Karpas-422 (cell line): Measurements from ENCODE around the gene PRLHR. TPM values are rescaled to one million over a fixed set of nuclear protein-coding genes. Genes with fewer than 3 reads are reported as not detected.

Experiments
- DNase-seq: peaks from one replicate; pipeline ENCODE4 v3.0.0-alpha.2; 2015
- H2AFZ ChIP-seq: fragments of 200-600 bp; sonication (generic); 2 replicates; pipeline ENCODE4 v1.6.1; 2014; ENCODE audit warnings: antibody characterized with exemption, low read length, mixed read lengths
- H3K27ac ChIP-seq: fragments of 200-600 bp; sonication (generic); 2 replicates; pipeline ENCODE4 v1.5.1; 2014; ENCODE audit warnings: mild to moderate bottlenecking, low read length, moderate library complexity
- H3K27me3 ChIP-seq: fragments of 200-600 bp; sonication (generic); 2 replicates; pipeline ENCODE4 v1.6.1; 2014; ENCODE audit warnings: low read length, mixed read lengths
- H3K36me3 ChIP-seq: fragments of 200-600 bp; sonication (generic); 2 replicates; pipeline ENCODE4 v1.6.1; 2014; ENCODE audit warnings: low read length, mixed read lengths; ENCODE audit not compliant: insufficient read depth
- H3K4me1 ChIP-seq: fragments of 200-600 bp; sonication (generic); 2 replicates; pipeline ENCODE4 v1.6.1; 2014; ENCODE audit warnings: mild to moderate bottlenecking, low read length, mixed read lengths
- H3K4me2 ChIP-seq: fragments of 200-600 bp; sonication (generic); 2 replicates; pipeline ENCODE4 v1.6.1; 2014; ENCODE audit warnings: low read length, low read depth, mild to moderate bottlenecking; ENCODE audit not compliant: poor library complexity, severe bottlenecking
- H3K4me3 ChIP-seq: fragments of 200-600 bp; sonication (generic); 2 replicates; pipeline ENCODE4 v1.5.1; 2014; ENCODE audit warnings: mild to moderate bottlenecking, antibody characterized with exemption, low read length, mixed read lengths
- H3K79me2 ChIP-seq: fragments of 200-600 bp; sonication (generic); 2 replicates; pipeline ENCODE4 v1.6.1; 2014; ENCODE audit warnings: mild to moderate bottlenecking, low read length, mixed read lengths
- H3K9ac ChIP-seq: fragments of 200-600 bp; sonication (generic); 2 replicates; pipeline ENCODE4 v1.6.0; 2014; ENCODE audit warnings: low read length
- H3K9me2 ChIP-seq: fragments of 200-600 bp; sonication (generic), shearing (Covaris generic); replicated peaks from 2 replicates; pipeline ENCODE4 v1.6.0; 2014; ENCODE audit warnings: mild to moderate bottlenecking, low read length, moderate library complexity; ENCODE audit not compliant: insufficient read depth
- H3K9me3 ChIP-seq: fragments of 300-700, 200-600 bp; sonication (generic); 2 replicates; pipeline ENCODE4 v1.6.1; 2014; ENCODE audit warnings: low read length, mixed read lengths
- H4K20me1 ChIP-seq: fragments of 200-600 bp; sonication (generic); 2 replicates; pipeline ENCODE4 v1.6.1; 2014; ENCODE audit warnings: mild to moderate bottlenecking, antibody characterized with exemption, low read length, low read depth; ENCODE audit not compliant: insufficient read depth
- total RNA-seq: library from RNA; depleted of rRNA; stranded (reverse); fragments of >200 nt; shearing (Covaris generic); gene quantifications from 2 replicates; pipeline ENCODE4 v1.2.3, GENCODE V29; 2014; ENCODE audit warnings: low replicate concordance

The PRLHR gene
- total RNA-seq, 1 experiment from 2014 or later, result not detected

GRCh38 chr10:118564114-118564513 lies 31.3 kb downstream of the PRLHR start:
- H3K36me3 ChIP-seq, result no peaks in the 10 kb centered on the region
- H3K79me2 ChIP-seq, result no peaks in the 10 kb centered on the region
- H3K9me2 ChIP-seq, result no peaks in the 10 kb centered on the region
- H3K27ac ChIP-seq, result no peak overlapping the region
- no peaks in the 10 kb centered on the region for H3K27me3 ChIP-seq
- H2AFZ ChIP-seq, result no peak overlapping the region
- no peaks in the 10 kb centered on the region for H3K4me1 ChIP-seq
- no peaks in the 10 kb centered on the region for H4K20me1 ChIP-seq
- no peak overlapping the region for H3K4me2 ChIP-seq
- H3K9me3 ChIP-seq, result no peaks in the 10 kb centered on the region
- no peak for DNase-seq
- no peak overlapping the region for H3K9ac ChIP-seq
- H3K4me3 ChIP-seq, result no peak overlapping the region

DNA sequence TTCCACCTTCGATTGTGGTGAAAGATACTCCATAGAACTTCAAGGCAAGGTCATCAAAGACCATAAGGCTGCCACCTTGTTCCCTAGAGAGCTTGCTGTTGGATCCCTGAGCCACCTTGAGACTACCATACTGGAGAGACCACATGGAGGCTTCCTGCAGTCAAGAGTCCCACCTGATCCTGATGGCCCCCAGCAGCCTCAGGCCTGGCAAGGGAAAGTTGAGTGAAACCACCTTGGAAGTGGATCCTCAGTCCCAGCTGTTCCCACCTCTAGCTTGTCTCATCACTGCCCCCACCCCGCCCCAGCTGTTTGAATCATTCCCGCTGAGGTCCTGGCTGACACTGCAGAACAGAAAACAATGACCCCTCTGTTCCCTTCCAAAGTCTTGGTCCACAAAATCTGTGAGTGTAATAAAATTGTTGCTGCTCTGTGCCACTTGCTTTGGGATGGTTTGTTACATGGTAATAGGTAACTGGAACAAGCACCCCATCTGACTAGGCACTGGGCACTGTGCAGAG lies 32.0 kb downstream of the PRLHR start:
- H3K79me2 ChIP-seq, result no peaks in the 10 kb centered on the region
- H3K27me3 ChIP-seq, result no peaks in the 10 kb centered on the region
- no peaks in the 10 kb centered on the region for H3K36me3 ChIP-seq
- H3K9ac ChIP-seq, result no peak overlapping the region
- no peaks in the 10 kb centered on the region for H3K9me3 ChIP-seq
- no peaks in the 10 kb centered on the region for H3K9me2 ChIP-seq
- no peak overlapping the region for H3K4me3 ChIP-seq
- no peaks in the 10 kb centered on the region for H3K4me1 ChIP-seq
- no peak overlapping the region for H2AFZ ChIP-seq
- no peak for DNase-seq
- no peak overlapping the region for H3K4me2 ChIP-seq
- H4K20me1 ChIP-seq, result no peaks in the 10 kb centered on the region
- no peak overlapping the region for H3K27ac ChIP-seq

GRCh38 chr10:118562851-118563250 lies 32.6 kb downstream of the PRLHR start:
- H3K9me3 ChIP-seq, result no peaks in the 10 kb centered on the region
- no peak overlapping the region for H2AFZ ChIP-seq
- H3K4me1 ChIP-seq, result no peaks in the 10 kb centered on the region
- no peaks in the 10 kb centered on the region for H3K27me3 ChIP-seq
- no peak overlapping the region for H3K9ac ChIP-seq
- no peak for DNase-seq
- no peak overlapping the region for H3K27ac ChIP-seq
- no peaks in the 10 kb centered on the region for H4K20me1 ChIP-seq
- no peak overlapping the region for H3K4me2 ChIP-seq
- H3K79me2 ChIP-seq, result no peaks in the 10 kb centered on the region
- no peaks in the 10 kb centered on the region for H3K36me3 ChIP-seq
- no peaks in the 10 kb centered on the region for H3K9me2 ChIP-seq
- no peak overlapping the region for H3K4me3 ChIP-seq

DNA sequence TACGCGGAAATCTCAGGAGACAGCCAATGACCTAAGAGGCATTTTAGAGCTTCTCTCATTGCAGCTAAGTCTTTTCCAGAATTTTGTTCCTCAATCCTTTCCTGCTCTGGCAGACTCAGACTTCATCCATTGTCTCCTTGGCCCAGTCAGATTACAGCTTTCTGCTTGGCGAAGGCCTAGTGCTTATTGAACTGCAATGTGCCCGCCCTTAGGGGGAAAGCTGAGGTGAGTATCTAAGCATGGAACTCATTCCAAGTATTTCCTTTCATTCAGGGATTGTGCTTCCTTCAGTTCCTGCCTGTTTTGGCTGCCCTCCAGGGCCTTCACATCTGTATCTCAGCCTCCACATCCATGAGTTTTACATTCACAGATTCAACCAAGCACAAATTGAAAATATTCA lies 37.5 kb downstream of the PRLHR start:
- H3K36me3 ChIP-seq, result no peaks in the 10 kb centered on the region
- H3K79me2 ChIP-seq, result no peaks in the 10 kb centered on the region
- DNase-seq, result no peak
- H3K4me3 ChIP-seq, result no peak overlapping the region
- no peaks in the 10 kb centered on the region for H3K27me3 ChIP-seq
- no peak overlapping the region for H2AFZ ChIP-seq
- H3K9me2 ChIP-seq, result no peaks in the 10 kb centered on the region
- no peak overlapping the region for H3K4me2 ChIP-seq
- H4K20me1 ChIP-seq, result no peaks in the 10 kb centered on the region
- no peak overlapping the region for H3K27ac ChIP-seq
- no peaks in the 10 kb centered on the region for H3K4me1 ChIP-seq
- no peaks in the 10 kb centered on the region for H3K9me3 ChIP-seq
- no peak overlapping the region for H3K9ac ChIP-seq

DNA sequence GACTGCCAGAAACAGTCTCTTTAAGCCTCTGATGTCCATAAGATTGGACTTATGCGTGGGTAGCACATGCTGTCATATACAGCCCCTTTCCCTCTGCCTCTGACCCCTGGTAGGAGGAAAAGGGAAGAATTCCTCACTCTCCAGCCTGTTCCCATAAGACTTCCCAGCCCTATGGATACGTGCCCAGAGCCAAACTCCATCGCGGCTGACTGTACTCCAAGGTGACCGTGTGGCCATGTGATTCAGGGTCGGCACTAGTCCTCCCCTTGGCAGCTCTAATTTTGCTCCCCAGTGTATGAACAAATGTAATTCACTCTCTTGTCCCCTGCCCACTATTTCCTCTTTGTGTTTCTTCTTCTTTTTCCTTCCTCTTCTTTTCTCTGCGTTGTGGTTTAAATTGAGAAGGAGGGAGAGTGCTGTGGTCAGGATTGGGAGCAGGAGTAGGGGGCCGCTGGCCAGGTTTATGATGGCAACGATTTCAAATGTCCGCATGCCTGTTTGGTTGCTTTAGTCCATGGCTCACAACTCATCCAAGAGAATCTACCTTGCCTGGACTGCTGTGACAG lies 43.8 kb downstream of the PRLHR start:
- Histone ChIP-seq H4K20me1 (no peaks in the 10 kb centered on the region), H3K9me2 (no peaks in the 10 kb centered on the region), H3K27me3 (no peaks in the 10 kb centered on the region), H3K79me2 (no peaks in the 10 kb centered on the region), H3K4me3 (no peak overlapping the region), H3K4me2 (no peak overlapping the region), H3K36me3 (no peaks in the 10 kb centered on the region), H2AFZ (no peak overlapping the region), H3K9me3 (no peaks in the 10 kb centered on the region), H3K27ac (no peak overlapping the region), H3K4me1 (no peaks in the 10 kb centered on the region), H3K9ac (no peak overlapping the region)
- DNase-seq, result no peak

DNA sequence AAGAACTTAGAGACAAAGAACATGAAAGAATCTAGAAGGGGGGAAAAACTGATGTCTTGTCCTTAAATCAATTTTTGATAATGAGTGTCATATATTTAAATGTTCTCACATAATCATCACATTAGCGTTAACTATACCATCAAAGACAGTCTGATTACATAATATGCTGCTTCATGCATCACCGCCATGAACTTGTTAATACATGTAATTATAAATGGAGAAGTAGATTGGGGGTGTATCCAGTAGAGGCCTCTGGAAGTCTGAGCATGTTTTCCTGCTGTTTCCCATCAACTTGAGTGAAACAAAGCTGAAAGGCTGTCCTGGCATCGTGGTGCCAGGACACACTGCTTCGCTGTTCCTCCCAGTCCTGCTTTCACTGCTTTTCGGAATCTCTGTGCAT lies 48.2 kb downstream of the PRLHR start:
- no peak for DNase-seq
- H3K9me3 ChIP-seq, result no peaks in the 10 kb centered on the region
- H3K9ac ChIP-seq, result no peak overlapping the region
- no peak overlapping the region for H3K27ac ChIP-seq
- H3K4me2 ChIP-seq, result no peak overlapping the region
- H3K4me1 ChIP-seq, result no peaks in the 10 kb centered on the region
- no peaks in the 10 kb centered on the region for H4K20me1 ChIP-seq
- no peaks in the 10 kb centered on the region for H3K9me2 ChIP-seq
- no peak overlapping the region for H3K4me3 ChIP-seq
- no peaks in the 10 kb centered on the region for H3K27me3 ChIP-seq
- no peak overlapping the region for H2AFZ ChIP-seq
- no peaks in the 10 kb centered on the region for H3K36me3 ChIP-seq
- H3K79me2 ChIP-seq, result no peaks in the 10 kb centered on the region

DNA sequence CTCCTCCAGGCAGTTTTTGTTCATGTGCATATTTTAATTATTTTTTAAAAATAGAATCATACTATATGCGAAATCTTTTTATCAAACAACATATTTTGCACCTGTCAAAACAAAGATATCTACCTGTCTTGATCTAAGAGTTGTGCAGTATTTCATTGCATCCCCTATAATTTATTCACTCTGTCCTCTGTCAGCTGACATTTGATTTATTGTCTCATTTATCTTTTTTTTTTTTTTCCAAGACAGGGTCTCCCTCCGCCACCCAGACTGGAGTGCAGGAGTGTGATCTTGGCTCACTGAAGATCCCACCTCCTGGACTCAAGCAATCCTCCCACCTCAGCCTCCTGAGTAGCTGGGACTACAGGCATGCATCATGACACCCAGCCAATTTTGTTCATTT lies 49.0 kb downstream of the PRLHR start:
- Histone ChIP-seq H3K9ac (no peak overlapping the region), H3K36me3 (no peaks in the 10 kb centered on the region), H3K9me3 (no peaks in the 10 kb centered on the region), H3K4me2 (no peak overlapping the region), H3K9me2 (no peaks in the 10 kb centered on the region), H3K27me3 (no peaks in the 10 kb centered on the region), H3K79me2 (no peaks in the 10 kb centered on the region), H3K4me1 (no peaks in the 10 kb centered on the region), H3K4me3 (no peak overlapping the region), H4K20me1 (no peaks in the 10 kb centered on the region), H3K27ac (no peak overlapping the region), H2AFZ (no peak overlapping the region)
- no peak for DNase-seq

- Histone ChIP-seq H2AFZ (no peak overlapping the region), H3K9me2 (no peaks in the 10 kb centered on the region)
- DNase-seq, result no peak
Observed at GRCh38 chr10:118545381-118545780, 50.1 kb downstream of the PRLHR start.

More at GRCh38 chr10:118545381-118545780, 50.1 kb downstream of the PRLHR start:
- no peaks in the 10 kb centered on the region for H3K36me3 ChIP-seq
- no peaks in the 10 kb centered on the region for H3K79me2 ChIP-seq
- H3K4me3 ChIP-seq, result no peak overlapping the region
- no peak overlapping the region for H3K4me2 ChIP-seq
- no peaks in the 10 kb centered on the region for H4K20me1 ChIP-seq
- H3K4me1 ChIP-seq, result no peaks in the 10 kb centered on the region
- H3K27ac ChIP-seq, result no peak overlapping the region
- H3K9ac ChIP-seq, result no peak overlapping the region
- H3K9me3 ChIP-seq, result no peaks in the 10 kb centered on the region
- H3K27me3 ChIP-seq, result no peaks in the 10 kb centered on the region
